Trophoblast cell (in vitro differentiated cells and primary cell): ENCODE data around the gene CHMP6.

Experiments used
- DNase-seq, 2 donors: peaks; one replicate each; pipeline ENCODE4 v3.0.0-alpha.2; 2016
- H2AFZ ChIP-seq: 2 replicates; pipeline ENCODE4 v1.6.1; 2013; ENCODE audit warnings: low read length, moderate library complexity, mild to moderate bottlenecking; ENCODE audit not compliant: insufficient read depth, poor library complexity
- H2AK5ac ChIP-seq: 2 replicates; pipeline ENCODE4 v1.6.1; 2013; ENCODE audit warnings: mild to moderate bottlenecking, low read length
- H2BK120ac ChIP-seq: 2 replicates; pipeline ENCODE4 v1.6.1; 2013; ENCODE audit warnings: low read length, mild to moderate bottlenecking, moderate library complexity; ENCODE audit not compliant: insufficient read depth, poor library complexity
- H2BK12ac ChIP-seq: 2 replicates; pipeline ENCODE4 v1.6.1; 2013; ENCODE audit warnings: mild to moderate bottlenecking, low read length, moderate library complexity
- H2BK5ac ChIP-seq: 2 replicates; pipeline ENCODE4 v1.6.1; 2013; ENCODE audit warnings: low read length, low read depth, moderate library complexity, mild to moderate bottlenecking; ENCODE audit not compliant: poor library complexity
- H3K14ac ChIP-seq: 2 replicates; pipeline ENCODE4 v1.6.1; 2013; ENCODE audit warnings: mild to moderate bottlenecking, low read length
- H3K18ac ChIP-seq: 2 replicates; pipeline ENCODE4 v1.6.1; 2013; ENCODE audit warnings: mild to moderate bottlenecking, low read length
- H3K23ac ChIP-seq: 2 replicates; pipeline ENCODE4 v1.6.1; 2013; ENCODE audit warnings: low read length
- H3K27ac ChIP-seq: 2 replicates; pipeline ENCODE4 v1.5.1; 2013; ENCODE audit warnings: low read depth, mild to moderate bottlenecking, inconsistent platforms, low read length, moderate library complexity
- H3K27me3 ChIP-seq: 2 replicates; pipeline ENCODE4 v1.6.1; 2013; ENCODE audit warnings: inconsistent platforms, mild to moderate bottlenecking, low read length, moderate library complexity; ENCODE audit not compliant: insufficient read depth
- H3K36me3 ChIP-seq, 2 experiments: 1 replicate in 1 of 2; 2 replicates in 1 of 2; pipeline ENCODE4 v1.6.1; 2013; ENCODE audit warnings: low read length in 2 of 2, mild to moderate bottlenecking in 2 of 2, moderate library complexity in 1 of 2; ENCODE audit not compliant: insufficient read depth in 2 of 2, control insufficient read depth in 1 of 2
- H3K4ac ChIP-seq: 2 replicates; pipeline ENCODE4 v1.6.1; 2013; ENCODE audit warnings: low read depth, mild to moderate bottlenecking, low read length, moderate library complexity
- H3K4me1 ChIP-seq, 2 experiments: 1 replicate in 1 of 2; 2 replicates in 1 of 2; pipeline ENCODE4 v1.6.1; 2013; ENCODE audit warnings: low read length in 2 of 2, mild to moderate bottlenecking in 2 of 2, moderate library complexity in 1 of 2; ENCODE audit not compliant: insufficient read depth in 2 of 2, control insufficient read depth in 1 of 2
- H3K4me2 ChIP-seq: 2 replicates; pipeline ENCODE4 v1.6.1; 2013; ENCODE audit warnings: inconsistent platforms, mild to moderate bottlenecking, low read length, moderate library complexity
- H3K4me3 ChIP-seq: 2 replicates; pipeline ENCODE4 v1.5.1; 2013; ENCODE audit warnings: mild to moderate bottlenecking, low read depth, low read length, inconsistent platforms
- H3K79me1 ChIP-seq: one replicate; pipeline ENCODE4 v1.6.1; 2013; ENCODE audit warnings: low read length
- H3K79me2 ChIP-seq: 2 replicates; pipeline ENCODE4 v1.6.1; 2013; ENCODE audit warnings: low read length, mild to moderate bottlenecking; ENCODE audit not compliant: control insufficient read depth, insufficient read depth, poor library complexity
- H3K9ac ChIP-seq: 2 replicates; pipeline ENCODE4 v1.6.1; 2013; ENCODE audit warnings: mild to moderate bottlenecking, low read length
- H3K9me3 ChIP-seq: 2 replicates; pipeline ENCODE4 v1.6.1; 2013; ENCODE audit warnings: low read depth, mild to moderate bottlenecking, control low read depth, inconsistent platforms, low read length; ENCODE audit not compliant: insufficient read depth
- H4K12ac ChIP-seq: 2 replicates; pipeline ENCODE4 v1.6.1; 2013; ENCODE audit warnings: low read depth, mild to moderate bottlenecking, low read length, moderate library complexity
- H4K8ac ChIP-seq: 2 replicates; pipeline ENCODE4 v1.6.1; 2013; ENCODE audit warnings: low read depth, mild to moderate bottlenecking, low read length, moderate library complexity
- H4K91ac ChIP-seq: one replicate; pipeline ENCODE4 v1.6.1; 2013; ENCODE audit warnings: low read depth, mild to moderate bottlenecking, low read length, moderate library complexity
- WGBS: extraction: QIAGEN DNeasy Blood & Tissue Kit; methylation state at CpG from one replicate; pipeline ENCODE4 v1.1.7; 2013; ENCODE audit warnings: missing lambda C conversion rate; ENCODE audit not compliant: insufficient read length, insufficient coverage; ENCODE audit errors: extremely low coverage; 5-methylcytosine and 5-hydroxymethylcytosine counted together

CHMP6 gene

GRCh38 chr17:80948976-80949450, 42.6 kb upstream of the CHMP6 start:
- no peak overlapping the region for H3K4me3 ChIP-seq
- H4K8ac ChIP-seq, result no peak overlapping the region
- no peak overlapping the region for H3K14ac ChIP-seq
- WGBS, result no CpG with 5 or more reads among the region's 16 CpGs
- H3K4me1 ChIP-seq, result no peaks in the 10 kb centered on the region
- H2BK120ac ChIP-seq, result no peak overlapping the region
- H3K23ac ChIP-seq, result no peak overlapping the region
- no peak overlapping the region for H2BK12ac ChIP-seq
- peaks cover 3% of the 10 kb centered on the region for H3K9me3 ChIP-seq
- H3K79me1 ChIP-seq, result no peaks in the 10 kb centered on the region
- H3K27me3 ChIP-seq, result no peaks in the 10 kb centered on the region
- H3K36me3 ChIP-seq, result peaks cover 24 to 37% of the 10 kb centered on the region in 2 experiments
- no peak overlapping the region for H3K18ac ChIP-seq
- no peak overlapping the region for H2AK5ac ChIP-seq
- H3K27ac ChIP-seq, result no peak overlapping the region
- no peak overlapping the region for H3K4me2 ChIP-seq
- DNase-seq, result no peak
- H4K12ac ChIP-seq, result no peak overlapping the region
- no peak overlapping the region for H2BK5ac ChIP-seq
- H3K9ac ChIP-seq, result no peak overlapping the region
- no peak overlapping the region for H4K91ac ChIP-seq
- H2AFZ ChIP-seq, result no peak overlapping the region
- no peak overlapping the region for H3K4ac ChIP-seq
- H3K79me2 ChIP-seq, result no peaks in the 10 kb centered on the region

GRCh38 chr17:80949451-80950421, 41.9 kb upstream of the CHMP6 start:
- Histone ChIP-seq H2BK5ac (no peak overlapping the region), H2BK120ac (no peak overlapping the region), H3K4me1 (no peaks in the 10 kb centered on the region), H2AFZ (no peak overlapping the region), H3K27ac (no peak overlapping the region), H3K18ac (no peak overlapping the region), H2BK12ac (no peak overlapping the region), H4K8ac (no peak overlapping the region), H3K14ac (no peak overlapping the region), H3K4me3 (no peak overlapping the region), H3K79me1 (no peaks in the 10 kb centered on the region), H3K4ac (no peak overlapping the region), H3K36me3 (peaks cover 24 to 37% of the 10 kb centered on the region in 2 experiments), H4K91ac (no peak overlapping the region), H4K12ac (no peak overlapping the region), H3K9me3 (peaks cover 3% of the 10 kb centered on the region), H3K79me2 (no peaks in the 10 kb centered on the region), H3K27me3 (no peaks in the 10 kb centered on the region), H3K9ac (no peak overlapping the region), H2AK5ac (no peak overlapping the region), H3K23ac (no peak overlapping the region), H3K4me2 (no peak overlapping the region)
- DNase-seq, result no peak
- WGBS, result no CpG with 5 or more reads among the region's 44 CpGs

GRCh38 chr17:80950466-80951120, 41.0 kb upstream of the CHMP6 start:
- Histone ChIP-seq H3K18ac (no peak overlapping the region), H3K9ac (no peak overlapping the region), H4K91ac (no peak overlapping the region), H3K4ac (no peak overlapping the region), H3K4me2 (no peak overlapping the region), H2BK120ac (no peak overlapping the region), H3K14ac (no peak overlapping the region), H3K36me3 (peaks cover 24 to 39% of the 10 kb centered on the region in 2 experiments), H3K9me3 (peaks cover 4% of the 10 kb centered on the region), H4K8ac (no peak overlapping the region), H2BK5ac (no peak overlapping the region), H4K12ac (no peak overlapping the region), H3K27me3 (no peaks in the 10 kb centered on the region), H3K23ac (no peak overlapping the region), H2AFZ (no peak overlapping the region), H2AK5ac (no peak overlapping the region), H2BK12ac (no peak overlapping the region), H3K4me3 (no peak overlapping the region), H3K27ac (no peak overlapping the region), H3K79me2 (no peaks in the 10 kb centered on the region), H3K4me1 (no peaks in the 10 kb centered on the region), H3K79me1 (no peaks in the 10 kb centered on the region)
- no peak for DNase-seq
- WGBS, result no CpG with 5 or more reads among the region's 17 CpGs

GRCh38 chr17:80951121-80952090, 40.2 kb upstream of the CHMP6 start:
- no peak overlapping the region for H3K4ac ChIP-seq
- no peaks in the 10 kb centered on the region for H3K79me2 ChIP-seq
- no peak overlapping the region for H3K4me2 ChIP-seq
- WGBS, result no CpG with 5 or more reads among the region's 38 CpGs
- H3K4me1 ChIP-seq, result no peaks in the 10 kb centered on the region
- no peaks in the 10 kb centered on the region for H3K27me3 ChIP-seq
- no peak overlapping the region for H4K12ac ChIP-seq
- no peak overlapping the region for H3K4me3 ChIP-seq
- no peak overlapping the region for H3K18ac ChIP-seq
- H2BK5ac ChIP-seq, result no peak overlapping the region
- no peak overlapping the region for H3K14ac ChIP-seq
- no peak overlapping the region for H2AFZ ChIP-seq
- H3K79me1 ChIP-seq, result no peaks in the 10 kb centered on the region
- no peak for DNase-seq
- peaks cover 21 to 36% of the 10 kb centered on the region in 2 experiments for H3K36me3 ChIP-seq
- peaks cover 4% of the 10 kb centered on the region for H3K9me3 ChIP-seq
- no peak overlapping the region for H3K27ac ChIP-seq
- no peak overlapping the region for H2BK12ac ChIP-seq
- no peak overlapping the region for H4K8ac ChIP-seq
- H3K9ac ChIP-seq, result no peak overlapping the region
- H2BK120ac ChIP-seq, result no peak overlapping the region
- no peak overlapping the region for H4K91ac ChIP-seq
- H3K23ac ChIP-seq, result no peak overlapping the region
- H2AK5ac ChIP-seq, result no peak overlapping the region
